HepG2 (cell line): ENCODE data around the gene P3H4. TPM values are rescaled to one million over a fixed set of nuclear protein-coding genes. Genes with fewer than 3 reads are reported as not detected.
"Not testable (repeated sequence)": the region's sequence is repeated elsewhere in the genome, so short reads cannot be mapped to it uniquely, and the experiment has no call there.

Source experiments
- ATAC-seq: fragments of 200-7000 bp; cut with Tn5 transposase; 3 replicates; pipeline ENCODE4 v1.9.1; 2020; ENCODE audit warnings: mild to moderate bottlenecking, moderate library complexity
- BruUV-seq: library from RNA; stranded (reverse); fragments of 400-500 nt; replicated peaks from 2 replicates; lab custom pipeline; 2021; lab: Mats Ljungman, UMichigan
- CTCF ChIA-PET: fragments of 300-600 bp; formaldehyde crosslinking; extraction: SDS; loops from one replicate; lab custom pipeline; 2021; ENCODE audit warnings: low total read pairs, inconsistent platforms, low intra/inter-chr PET ratio; lab: Yijun Ruan, JAX
- POLR2A ChIA-PET: fragments of 350-600 bp; sonication (Branson Sonifier 250); formaldehyde crosslinking; loops from one replicate; lab custom pipeline; 2020; ENCODE audit warnings: antibody characterized with exemption, inconsistent platforms; lab: Yijun Ruan, JAX
- DNase-seq: peaks from one replicate; pipeline ENCODE4 v3.0.0-alpha.2; 2015; ENCODE audit warnings: low spot score
- FAIRE-seq: peaks from 3 replicates; lab custom pipeline; 2011; peaks lifted over from hg19 to GRCh38; lab: Jason Lieb, UNC
- H2AFZ ChIP-seq: one replicate; pipeline ENCODE4 v1.6.1; 2011; ENCODE audit warnings: low read length, inconsistent platforms
- H3K27ac ChIP-seq: fragments of 300-600 bp; 3 replicates; pipeline ENCODE4 v1.8.0; 2011; ENCODE audit warnings: mixed run types, mild to moderate bottlenecking, mixed read lengths, low read length, inconsistent platforms; ENCODE audit not compliant: insufficient read depth; ENCODE audit errors: extremely low read length
- H3K27me3 ChIP-seq, 2 experiments: fragments of 200-600 bp in 1 of 2; 2 replicates in 1 of 2; 3 replicates in 1 of 2; pipeline versions ENCODE4 v1.6.0 to v1.8.0; 2011; ENCODE audit warnings: low read length in 2 of 2, mild to moderate bottlenecking in 2 of 2, moderate library complexity in 2 of 2, inconsistent platforms in 1 of 2; ENCODE audit not compliant: insufficient read depth in 2 of 2, control insufficient read depth in 1 of 2
- H3K36me3 ChIP-seq, 2 experiments: fragments of 200-600 bp in 1 of 2; replicated peaks in 1 of 2; 2 replicates in 1 of 2; 3 replicates in 1 of 2; pipeline versions ENCODE4 v1.5.1 to v1.8.0; 2011; ENCODE audit warnings: low read length in 2 of 2, inconsistent platforms in 1 of 2; ENCODE audit not compliant: insufficient read depth in 2 of 2, control insufficient read depth in 1 of 2
- H3K4me1 ChIP-seq: 2 replicates; pipeline ENCODE4 v1.5.1; 2012; ENCODE audit warnings: low read length, inconsistent platforms; ENCODE audit not compliant: insufficient read depth
- H3K4me2 ChIP-seq: 2 replicates; pipeline ENCODE4 v1.6.0; 2011; ENCODE audit warnings: low read depth, low read length, inconsistent platforms
- H3K4me3 ChIP-seq, 3 experiments: fragments of 200-600 bp in 1 of 3; sonication (generic), shearing (Covaris generic) in 1 of 3; replicated peaks in 1 of 3; 2 replicates each; pipeline ENCODE4 v1.5.1; 2011 to 2016; ENCODE audit warnings: low read length in 3 of 3, inconsistent platforms in 2 of 3, low read depth in 2 of 3, mild to moderate bottlenecking in 2 of 3, control low read depth in 1 of 3, mixed read lengths in 1 of 3; ENCODE audit not compliant: insufficient read depth in 1 of 3
- H3K79me2 ChIP-seq: one replicate; pipeline ENCODE4 v1.6.1; 2011; ENCODE audit warnings: low read length, inconsistent platforms; ENCODE audit not compliant: insufficient read depth
- H3K9ac ChIP-seq: 2 replicates; pipeline ENCODE4 v1.6.0; 2011; ENCODE audit warnings: mild to moderate bottlenecking, low read depth, low read length, inconsistent platforms; ENCODE audit not compliant: insufficient read depth
- H3K9me3 ChIP-seq: 2 replicates; pipeline ENCODE4 v1.5.1; 2012; ENCODE audit warnings: mild to moderate bottlenecking, low read length
- H4K20me1 ChIP-seq: 2 replicates; pipeline ENCODE4 v1.6.0; 2011; ENCODE audit warnings: inconsistent platforms, mild to moderate bottlenecking, low read length, moderate library complexity; ENCODE audit not compliant: insufficient read depth
- HNRNPL ChIP-seq: fragments of 200-400 bp; formaldehyde crosslinking; IDR thresholded peaks from 2 replicates; pipeline ENCODE4 v1.6.1; 2017; ENCODE audit warnings: mild to moderate bottlenecking, low read depth, low read length
- MAFK ChIP-seq, 2 experiments: IDR thresholded peaks in 1 of 2; conservative IDR thresholded peaks in 1 of 2; 2 replicates each; pipeline ENCODE4 v1.6.1; 2011; ENCODE audit warnings: improper control_type of control experiment in 2 of 2, low read length in 2 of 2
- MZF1 ChIP-seq: sonication (generic); formaldehyde crosslinking; IDR thresholded peaks from 2 replicates; pipeline ENCODE4 v1.8.1; 2023; ENCODE audit warnings: mild to moderate bottlenecking, missing genetic modification reagents, borderline replicate concordance
- RBM22 ChIP-seq: fragments of 200-400 bp; formaldehyde crosslinking; optimal IDR thresholded peaks from 2 replicates; pipeline ENCODE3; 2017; ENCODE audit warnings: mild to moderate bottlenecking, low read length, moderate library complexity
- SETDB1 ChIP-seq: sonication (generic); formaldehyde crosslinking; IDR thresholded peaks from 2 replicates; pipeline ENCODE4 v1.5.1; 2020; ENCODE audit warnings: missing genetic modification reagents, mild to moderate bottlenecking, borderline replicate concordance
- ZBTB38 ChIP-seq: sonication (generic); formaldehyde crosslinking; IDR thresholded peaks from 2 replicates; pipeline ENCODE4 v1.5.1; 2020; ENCODE audit warnings: mild to moderate bottlenecking, missing genetic modification reagents
- ZNF569 ChIP-seq: sonication (generic); formaldehyde crosslinking; IDR thresholded peaks from 2 replicates; pipeline ENCODE4 v1.5.0; 2020; ENCODE audit warnings: mild to moderate bottlenecking, missing genetic modification reagents, moderate library complexity, borderline replicate concordance
- WGBS: methylation state at CpG from one replicate; pipeline ENCODE4 v1.1.6; 2017; ENCODE audit warnings: low lambda C conversion rate; 5-methylcytosine and 5-hydroxymethylcytosine counted together
- in situ Hi-C: cut with HindIII; loops from 2 replicates; pipeline ENCODE4 v1.10.0; 2017; ENCODE audit warnings: low pct_unique_long_range_greater_than_20kb; ENCODE audit not compliant: extremely low pct_ligation_motif_present
- intact Hi-C: fragments of 100-400 bp; cut with micrococcal nuclease; formaldehyde crosslinking; loops from one replicate; pipeline ENCODE4 v1.10.0; 2022; ENCODE audit not compliant: unreplicated experiment
- polyA plus RNA-seq, 8 experiments: library from polyadenylated mRNA; depleted of rRNA in 3 of 8; stranded (reverse) in 7 of 8; unstranded in 1 of 8; fragments of >200 nt; fragmentation: Illumina TruSeq in 4 of 8; extraction: Trizol in 4 of 8; gene quantifications; 2 replicates each; pipeline versions ENCODE4 v1.2.1 to v1.2.3, GENCODE V29; 2011 to 2016; ENCODE audit warnings: low read depth in 4 of 8, missing spikeins in 1 of 8, mixed read lengths in 1 of 8; ENCODE audit not compliant: insufficient read depth in 1 of 8
- total RNA-seq, 5 experiments: library from RNA; depleted of rRNA; stranded (reverse); fragments of >200 nt; fragmentation: Illumina TruSeq; extraction: Trizol; gene quantifications; 2 replicates each; pipeline ENCODE4 v1.2.3, GENCODE V29; 2016; ENCODE audit warnings: low read depth in 1 of 5
- TF ChIP-seq, protein P1 (sequence below): sonication (generic); formaldehyde crosslinking; conservative IDR thresholded peaks from 2 replicates; pipeline ENCODE4 v1.8.0; 2022; ENCODE audit warnings: mild to moderate bottlenecking, moderate library complexity, missing genetic modification reagents
- TF ChIP-seq, protein P2 (sequence below): IDR thresholded peaks from 2 replicates; pipeline ENCODE4 v1.6.1; 2016; ENCODE audit warnings: control low read depth
- TF ChIP-seq, protein P3 (sequence below): sonication (generic); formaldehyde crosslinking; IDR thresholded peaks from 2 replicates; pipeline ENCODE4 v1.9.0; 2022; ENCODE audit warnings: missing genetic modification reagents, mild to moderate bottlenecking, borderline replicate concordance

Gene P3H4
- total and polyA plus RNA-seq, 2 of the 13 experiments (the other 11 are each of a cell fraction or from before 2014, with no cell fraction given) = 37.1 to 50.6 TPM

DNA sequence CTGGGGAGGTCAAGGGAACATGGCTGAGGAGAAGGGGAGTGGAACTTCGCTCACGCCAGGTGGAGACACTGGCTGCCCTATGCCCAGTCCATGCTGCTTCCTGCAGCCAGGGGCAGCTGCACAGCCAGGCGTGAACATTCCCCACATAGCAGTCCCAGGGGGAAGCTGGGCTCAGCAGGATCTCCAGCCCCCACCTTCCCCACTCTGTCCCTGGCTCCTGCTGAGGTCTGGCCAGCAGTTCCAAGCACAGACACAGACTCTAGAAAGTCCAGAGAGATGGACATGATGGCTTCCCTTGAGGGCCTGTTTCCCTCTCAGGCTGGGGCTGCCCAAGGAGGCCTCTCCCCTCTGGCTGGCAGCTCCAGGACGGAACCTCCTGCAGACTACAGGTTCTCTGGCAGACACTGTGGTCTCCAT lies 34.6 kb downstream of the P3H4 start (continued):
- TF ChIP-seq, protein P1, sequence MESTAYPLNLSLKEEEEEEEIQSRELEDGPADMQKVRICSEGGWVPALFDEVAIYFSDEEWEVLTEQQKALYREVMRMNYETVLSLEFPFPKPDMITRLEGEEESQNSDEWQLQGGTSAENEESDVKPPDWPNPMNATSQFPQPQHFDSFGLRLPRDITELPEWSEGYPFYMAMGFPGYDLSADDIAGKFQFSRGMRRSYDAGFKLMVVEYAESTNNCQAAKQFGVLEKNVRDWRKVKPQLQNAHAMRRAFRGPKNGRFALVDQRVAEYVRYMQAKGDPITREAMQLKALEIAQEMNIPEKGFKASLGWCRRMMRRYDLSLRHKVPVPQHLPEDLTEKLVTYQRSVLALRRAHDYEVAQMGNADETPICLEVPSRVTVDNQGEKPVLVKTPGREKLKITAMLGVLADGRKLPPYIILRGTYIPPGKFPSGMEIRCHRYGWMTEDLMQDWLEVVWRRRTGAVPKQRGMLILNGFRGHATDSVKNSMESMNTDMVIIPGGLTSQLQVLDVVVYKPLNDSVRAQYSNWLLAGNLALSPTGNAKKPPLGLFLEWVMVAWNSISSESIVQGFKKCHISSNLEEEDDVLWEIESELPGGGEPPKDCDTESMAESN (CRISPR knock-in tag) = 0 out of 2 replicates have a peak, but pooled peaks have one; percentile 9
- TF ChIP-seq ZNF569 (CRISPR knock-in tag) (0 out of 2 replicates have a peak, but pooled peaks have one; percentile 22), HNRNPL (peak; percentile 80; the same call in 1 of the 2 replicates), MAFK (conservative IDR thresholded peaks at IDR 0.05 in 1 of 2, IDR thresholded peaks at IDR 0.05 in 1 of 2; ENCODE audit: low read length in 2 of 2) (no peak), SETDB1 (CRISPR knock-in tag) (no peak), MZF1 (0 out of 2 replicates have a peak, but pooled peaks have one; percentile 31), ZBTB38 (CRISPR knock-in tag) (peak; percentile 68), RBM22 (peak; percentile 21)
- TF ChIP-seq, protein P2, sequence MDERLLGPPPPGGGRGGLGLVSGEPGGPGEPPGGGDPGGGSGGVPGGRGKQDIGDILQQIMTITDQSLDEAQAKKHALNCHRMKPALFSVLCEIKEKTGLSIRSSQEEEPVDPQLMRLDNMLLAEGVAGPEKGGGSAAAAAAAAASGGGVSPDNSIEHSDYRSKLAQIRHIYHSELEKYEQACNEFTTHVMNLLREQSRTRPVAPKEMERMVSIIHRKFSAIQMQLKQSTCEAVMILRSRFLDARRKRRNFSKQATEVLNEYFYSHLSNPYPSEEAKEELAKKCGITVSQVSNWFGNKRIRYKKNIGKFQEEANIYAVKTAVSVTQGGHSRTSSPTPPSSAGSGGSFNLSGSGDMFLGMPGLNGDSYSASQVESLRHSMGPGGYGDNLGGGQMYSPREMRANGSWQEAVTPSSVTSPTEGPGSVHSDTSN (CRISPR knock-in tag) = no peak
- TF ChIP-seq, protein P3, sequence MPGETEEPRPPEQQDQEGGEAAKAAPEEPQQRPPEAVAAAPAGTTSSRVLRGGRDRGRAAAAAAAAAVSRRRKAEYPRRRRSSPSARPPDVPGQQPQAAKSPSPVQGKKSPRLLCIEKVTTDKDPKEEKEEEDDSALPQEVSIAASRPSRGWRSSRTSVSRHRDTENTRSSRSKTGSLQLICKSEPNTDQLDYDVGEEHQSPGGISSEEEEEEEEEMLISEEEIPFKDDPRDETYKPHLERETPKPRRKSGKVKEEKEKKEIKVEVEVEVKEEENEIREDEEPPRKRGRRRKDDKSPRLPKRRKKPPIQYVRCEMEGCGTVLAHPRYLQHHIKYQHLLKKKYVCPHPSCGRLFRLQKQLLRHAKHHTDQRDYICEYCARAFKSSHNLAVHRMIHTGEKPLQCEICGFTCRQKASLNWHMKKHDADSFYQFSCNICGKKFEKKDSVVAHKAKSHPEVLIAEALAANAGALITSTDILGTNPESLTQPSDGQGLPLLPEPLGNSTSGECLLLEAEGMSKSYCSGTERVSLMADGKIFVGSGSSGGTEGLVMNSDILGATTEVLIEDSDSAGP (CRISPR knock-in tag) = peak; percentile 68

DNA sequence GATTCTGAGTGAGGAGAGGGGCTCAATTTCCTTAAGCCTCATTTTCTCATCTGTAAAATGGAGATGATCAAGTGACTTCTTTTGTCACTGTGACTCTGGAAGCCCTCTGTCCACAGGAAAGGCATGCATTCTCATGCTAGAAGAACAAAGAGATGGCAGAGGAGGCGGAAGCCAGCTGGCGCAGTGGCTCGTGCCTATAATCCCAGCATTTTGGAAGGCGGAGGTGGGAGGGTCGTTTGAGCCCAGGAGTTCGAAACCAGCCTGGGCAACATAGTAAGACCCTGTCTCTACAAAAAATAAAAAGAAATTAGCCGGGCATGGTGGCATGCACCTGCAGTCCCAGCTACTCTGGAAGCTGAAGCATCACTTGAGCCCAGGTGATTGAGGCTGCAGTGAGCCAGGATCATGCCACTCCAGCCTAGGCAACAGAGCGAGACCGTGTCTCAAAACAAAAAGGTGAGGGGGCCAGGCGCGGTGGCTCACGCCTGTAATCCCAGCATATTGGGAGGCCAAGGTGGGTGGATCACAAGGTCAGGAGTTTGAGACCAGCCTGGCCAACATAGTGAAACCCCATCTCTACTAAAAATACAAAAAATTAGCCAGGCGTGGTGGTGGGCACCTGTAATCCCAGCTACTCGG lies 35.4 kb downstream of the P3H4 start:
- Histone ChIP-seq H3K27ac (peak overlapping the region; percentile 75), H3K4me1 (peaks cover 61% of the 10 kb centered on the region)
- CTCF ChIA-PET = interaction anchor here (1.2 kb wide), 1 partner anchor 25 kb away, joined by 5 read pairs; no protein-coding TSS in a partner anchor
- in situ Hi-C loops, H3K9me3 ChIP-seq, BruUV-seq, H2AFZ ChIP-seq, ATAC-seq, intact Hi-C loops, H3K79me2 ChIP-seq, H3K4me2 ChIP-seq, H3K9ac ChIP-seq, DNase-seq, H4K20me1 ChIP-seq, FAIRE-seq, H3K4me3 ChIP-seq, H3K36me3 ChIP-seq, H3K27me3 ChIP-seq: not testable (repeated sequence)
- POLR2A ChIA-PET = interaction anchor here (1.2 to 3.6 kb wide), 10 partner anchors 10 to 183 kb away, joined by 3 to 95 read pairs (median 16); partner anchors contain the start of genes EIF1, FKBP10, JUP and P3H4
- 95% methylated on average over 14 of the region's 14 CpGs for WGBS
